T-cell (primary cell): ENCODE data around the gene SLC5A12. TPM values are rescaled to one million over a fixed set of nuclear protein-coding genes. Genes with fewer than 3 reads are reported as not detected.

Source experiments
- ATAC-seq, 4 experiments: fragments of 200-7000 bp in 3 of 4; fragments of 150-1000 bp in 1 of 4; cut with Tn5 transposase; replicated peaks in 1 of 4; 1 replicate in 3 of 4; 2 replicates in 1 of 4; pipeline ENCODE4 v1.10.0; 2021; ENCODE audit warnings: moderate library complexity in 3 of 4, mild to moderate bottlenecking in 2 of 4, moderate number of reproducible peaks in 1 of 4
- CTCF ChIA-PET, 2 donors: fragments of 300-600 bp; sonication (Branson Sonifier 250); formaldehyde crosslinking; loops; one replicate each; lab custom pipeline; 2022; ENCODE audit warnings: antibody characterized with exemption in 2 of 2; lab: Charles Lee
- POLR2A ChIA-PET, 2 donors: fragments of 300-600 bp; sonication (Branson Sonifier 250); formaldehyde crosslinking; loops; one replicate each; lab custom pipeline; 2022; ENCODE audit warnings: antibody characterized with exemption in 2 of 2; lab: Charles Lee
- DNase-seq, 35 experiments: peaks; one replicate each; pipeline versions ENCODE4 v3.0.0 to v3.0.0-alpha.2; 2013 to 2023
- H3K27ac ChIP-seq: one replicate; pipeline ENCODE4 v1.5.1; 2013; ENCODE audit warnings: low read length
- H3K27me3 ChIP-seq, 2 experiments: replicated peaks in 1 of 2; 1 replicate in 1 of 2; 2 replicates in 1 of 2; pipeline versions ENCODE4 v1.6.1 to v1.7.0; 2013; ENCODE audit warnings: low read length in 1 of 2, mixed read lengths in 1 of 2; ENCODE audit not compliant: control insufficient read depth in 2 of 2, insufficient read depth in 2 of 2; ENCODE audit errors: extremely low read depth in 1 of 2
- H3K36me3 ChIP-seq, 2 donors: 1 replicate in 1 of 2; 2 replicates in 1 of 2; pipeline versions ENCODE4 v1.6.1 to v1.7.0; 2013; ENCODE audit warnings: low read length in 1 of 2; ENCODE audit not compliant: control insufficient read depth in 2 of 2, insufficient read depth in 1 of 2; ENCODE audit errors: extremely low read depth in 1 of 2
- H3K4me1 ChIP-seq, 2 experiments: 1 replicate in 1 of 2; 2 replicates in 1 of 2; pipeline versions ENCODE4 v1.6.1 to v1.7.0; 2013; ENCODE audit warnings: low read length in 2 of 2, mixed read lengths in 1 of 2; ENCODE audit not compliant: insufficient read depth in 2 of 2, control insufficient read depth in 1 of 2; ENCODE audit errors: extremely low read depth in 1 of 2
- H3K4me3 ChIP-seq, 2 donors: 1 replicate in 1 of 2; 2 replicates in 1 of 2; pipeline versions ENCODE4 v1.5.1 to v1.7.0; 2013; ENCODE audit warnings: mild to moderate bottlenecking in 2 of 2, low read length in 1 of 2, moderate library complexity in 1 of 2; ENCODE audit not compliant: control insufficient read depth in 1 of 2; ENCODE audit errors: extremely low read depth in 1 of 2
- H3K9me3 ChIP-seq: 2 replicates; pipeline ENCODE4 v1.7.0; 2013
- H3K27ac Mint-ChIP-seq, 2 donors: one replicate each; pipeline ENCODE4 v1.8.0; 2020 to 2021; ENCODE audit warnings: mild to moderate bottlenecking in 2 of 2, mixed read lengths in 2 of 2
- H3K27me3 Mint-ChIP-seq, 2 donors: one replicate each; pipeline ENCODE4 v1.8.0; 2021 to 2022; ENCODE audit warnings: mixed read lengths in 2 of 2
- H3K36me3 Mint-ChIP-seq: one replicate; pipeline ENCODE4 v1.8.0; 2021; ENCODE audit warnings: mixed read lengths
- H3K4me1 Mint-ChIP-seq, 3 donors: one replicate each; pipeline ENCODE4 v1.8.0; 2020 to 2022; ENCODE audit warnings: mixed read lengths in 3 of 3, mild to moderate bottlenecking in 1 of 3
- H3K4me3 Mint-ChIP-seq, 3 donors: one replicate each; pipeline ENCODE4 v1.8.0; 2020 to 2022; ENCODE audit warnings: mild to moderate bottlenecking in 3 of 3, mixed read lengths in 3 of 3, moderate library complexity in 3 of 3
- H3K9me3 Mint-ChIP-seq, 3 donors: one replicate each; pipeline ENCODE4 v1.8.0; 2020 to 2022; ENCODE audit warnings: mixed read lengths in 3 of 3
- WGBS: methylation state at CpG from one replicate; pipeline ENCODE4 v1.1.5; 2013; ENCODE audit warnings: missing lambda C conversion rate; ENCODE audit not compliant: insufficient coverage; 5-methylcytosine and 5-hydroxymethylcytosine counted together
- total RNA-seq, 35 experiments: library from RNA in 6 of 35; stranded (reverse) in 6 of 35; fragments of 120-200 nt in 1 of 35; gene quantifications; one replicate each; pipeline versions ENCODE4 v1.2.1 to v1.2.4 and lab custom pipeline; 2013 to 2026

SLC5A12 gene
- total RNA-seq, 5 donors from 2014 or later (not counting 1 experiment from before 2014, with no cell fraction given) = not detected

- POLR2A ChIA-PET = interaction anchor here in 1 of 2 donors (0.7 kb wide), 1 partner anchor 358 kb away, joined by 3 read pairs; no protein-coding TSS in a partner anchor
These were observed 18.3 kb downstream of the SLC5A12 start for GRCh38 chr11:26703411-26704191.

GRCh38 chr11:26702406-26702805, 19.5 kb downstream of the SLC5A12 start:
- Mint-ChIP-seq H3K4me3 (no peak overlapping the region), H3K27ac (no peak overlapping the region), H3K36me3 (no peaks in the 10 kb centered on the region), H3K27me3 (no peaks in the 10 kb centered on the region), H3K9me3 (peaks cover 0 to 10% (median 4%) of the 10 kb centered on the region in 3 donors), H3K4me1 (no peaks in the 10 kb centered on the region)
- CTCF ChIA-PET = no interaction called here
- no peak for DNase-seq
- no peak for ATAC-seq
- Histone ChIP-seq H3K9me3 (no peaks in the 10 kb centered on the region), H3K27me3 (no peaks in the 10 kb centered on the region), H3K4me3 (no peak overlapping the region), H3K36me3 (no peaks in the 10 kb centered on the region), H3K27ac (no peak overlapping the region), H3K4me1 (no peaks in the 10 kb centered on the region)
- POLR2A ChIA-PET = interaction anchor here in 1 of 2 donors (0.7 kb wide), 1 partner anchor 356 kb away, joined by 3 read pairs; no protein-coding TSS in a partner anchor

More at GRCh38 chr11:26703411-26704191, 18.3 kb downstream of the SLC5A12 start:
- Histone ChIP-seq H3K27ac (no peak overlapping the region), H3K4me3 (no peak overlapping the region), H3K9me3 (no peaks in the 10 kb centered on the region), H3K36me3 (no peaks in the 10 kb centered on the region), H3K27me3 (no peaks in the 10 kb centered on the region), H3K4me1 (no peaks in the 10 kb centered on the region)
- H3K27ac Mint-ChIP-seq = no peak overlapping the region
- H3K27me3 Mint-ChIP-seq = no peaks in the 10 kb centered on the region
- no peak for DNase-seq
- peaks cover 0 to 10% (median 4%) of the 10 kb centered on the region in 3 donors for H3K9me3 Mint-ChIP-seq
- no peaks in the 10 kb centered on the region for H3K36me3 Mint-ChIP-seq
- no peaks in the 10 kb centered on the region for H3K4me1 Mint-ChIP-seq
- no peak overlapping the region for H3K4me3 Mint-ChIP-seq
- ATAC-seq = no peak
- CTCF ChIA-PET = no interaction called here
- 83% methylated on average over 2 of the region's 5 CpGs for WGBS

GRCh38 chr11:26700574-26701235, 21.2 kb downstream of the SLC5A12 start:
- Mint-ChIP-seq H3K36me3 (no peaks in the 10 kb centered on the region), H3K4me1 (no peaks in the 10 kb centered on the region), H3K27ac (no peak overlapping the region), H3K27me3 (no peaks in the 10 kb centered on the region), H3K4me3 (no peak overlapping the region), H3K9me3 (peaks cover 0 to 10% (median 6%) of the 10 kb centered on the region in 3 donors)
- no peaks in the 10 kb centered on the region for H3K27me3 ChIP-seq
- POLR2A ChIA-PET = interaction anchor here in 1 of 2 donors (0.6 kb wide), 1 partner anchor 1010 kb away, joined by 3 read pairs; no protein-coding TSS in a partner anchor
- no peaks in the 10 kb centered on the region for H3K4me1 ChIP-seq
- no peak for ATAC-seq
- no peaks in the 10 kb centered on the region for H3K9me3 ChIP-seq
- H3K36me3 ChIP-seq = no peaks in the 10 kb centered on the region
- no peak overlapping the region for H3K4me3 ChIP-seq
- no peak overlapping the region for H3K27ac ChIP-seq
- no CpG with 5 or more reads among the region's 3 CpGs for WGBS
- DNase-seq = no peak
- CTCF ChIA-PET = no interaction called here

- H3K4me1 Mint-ChIP-seq = no peaks in the 10 kb centered on the region
- H3K4me3 Mint-ChIP-seq = no peak overlapping the region
- Histone ChIP-seq H3K27me3 (no peaks in the 10 kb centered on the region), H3K4me1 (no peaks in the 10 kb centered on the region), H3K4me3 (no peak overlapping the region), H3K27ac (no peak overlapping the region), H3K36me3 (no peaks in the 10 kb centered on the region), H3K9me3 (no peaks in the 10 kb centered on the region)
- H3K27ac Mint-ChIP-seq = no peak overlapping the region
- WGBS = no CpG with 5 or more reads among the region's 2 CpGs
- CTCF ChIA-PET = no interaction called here
- no peak for ATAC-seq
- H3K9me3 Mint-ChIP-seq = peaks cover 0 to 3% (median 0%) of the 10 kb centered on the region in 3 donors
- no peaks in the 10 kb centered on the region for H3K36me3 Mint-ChIP-seq
- POLR2A ChIA-PET = no interaction called here
- no peak for DNase-seq
- no peaks in the 10 kb centered on the region for H3K27me3 Mint-ChIP-seq
These were observed 23.6 kb downstream of the SLC5A12 start for GRCh38 chr11:26698224-26698623.

GRCh38 chr11:26696330-26696729, 25.5 kb downstream of the SLC5A12 start:
- Mint-ChIP-seq H3K27me3 (no peaks in the 10 kb centered on the region), H3K36me3 (no peaks in the 10 kb centered on the region), H3K9me3 (peaks cover 0 to 3% (median 0%) of the 10 kb centered on the region in 3 donors), H3K4me3 (no peak overlapping the region), H3K4me1 (no peaks in the 10 kb centered on the region), H3K27ac (no peak overlapping the region)
- no peaks in the 10 kb centered on the region for H3K36me3 ChIP-seq
- H3K4me1 ChIP-seq = no peaks in the 10 kb centered on the region
- ChIA-PET CTCF (no interaction called here), POLR2A (no interaction called here)
- H3K27me3 ChIP-seq = no peaks in the 10 kb centered on the region
- no peak overlapping the region for H3K27ac ChIP-seq
- DNase-seq (no peak), ATAC-seq (no peak)
- no peak overlapping the region for H3K4me3 ChIP-seq
- no peaks in the 10 kb centered on the region for H3K9me3 ChIP-seq
- WGBS = no CpG with 5 or more reads among the region's 3 CpGs

- Mint-ChIP-seq H3K36me3 (no peaks in the 10 kb centered on the region), H3K9me3 (peaks cover 0 to 10% (median 0%) of the 10 kb centered on the region in 3 donors), H3K27ac (no peak overlapping the region), H3K4me1 (no peaks in the 10 kb centered on the region), H3K27me3 (no peaks in the 10 kb centered on the region), H3K4me3 (no peak overlapping the region)
- Histone ChIP-seq H3K4me3 (no peak overlapping the region), H3K9me3 (no peaks in the 10 kb centered on the region), H3K27me3 (no peaks in the 10 kb centered on the region), H3K4me1 (no peaks in the 10 kb centered on the region), H3K36me3 (no peaks in the 10 kb centered on the region), H3K27ac (no peak overlapping the region)
- POLR2A ChIA-PET = no interaction called here
- WGBS = no CpG with 5 or more reads among the region's 4 CpGs
- DNase-seq (no peak), ATAC-seq (no peak)
- CTCF ChIA-PET = no interaction called here
These were observed 33.2 kb downstream of the SLC5A12 start for GRCh38 chr11:26688701-26689100.
